Stimulated activated CD4-positive, alpha-beta T cell treated with anti-CD3 and anti-CD28 coated beads, Interleukin-1b, Interleukin-23, amount 100 ng/mL, for 48 hours (primary cell): ENCODE results near the gene MRPL22.
"Not testable (repeated sequence)": the region's sequence is repeated elsewhere in the genome, so short reads cannot be mapped to it uniquely, and the experiment has no call there.

Experiments
- DNase-seq: peaks from one replicate; pipeline ENCODE4 v3.0.0-alpha.2; 2020

MRPL22 gene

GRCh38 chr5:154940772-154941620 lies at the start of gene MRPL22:
TSS of gene MRPL22 (plus strand) at chr5:154941073. CDS start at chr5:154941111, 38 bp downstream.
- DNase-seq = peak; percentile 95

GRCh38 chr5:154892369-154892771 lies 48.5 kb upstream of the MRPL22 start:
- no peak for DNase-seq

- DNase-seq = no peak
Observed at GRCh38 chr5:154893381-154893780, 47.5 kb upstream of the MRPL22 start.

- DNase-seq = no peak
Observed at GRCh38 chr5:154895606-154896561, 45.0 kb upstream of the MRPL22 start.

- DNase-seq = no peak
Observed at GRCh38 chr5:154896562-154897165, 44.2 kb upstream of the MRPL22 start.

GRCh38 chr5:154898210-154898609 lies 42.7 kb upstream of the MRPL22 start:
- DNase-seq = no peak

GRCh38 chr5:154899151-154899816 lies 41.6 kb upstream of the MRPL22 start:
- no peak for DNase-seq

- DNase-seq = no peak
Observed at GRCh38 chr5:154900066-154900465, 40.8 kb upstream of the MRPL22 start.

GRCh38 chr5:154901276-154901675 lies 39.6 kb upstream of the MRPL22 start:
- no peak for DNase-seq

- DNase-seq = no peak
Observed at GRCh38 chr5:154901913-154902312, 39.0 kb upstream of the MRPL22 start.

GRCh38 chr5:154905601-154906000 lies 35.3 kb upstream of the MRPL22 start:
- not testable (repeated sequence) for DNase-seq

GRCh38 chr5:154916874-154917273 lies 24.0 kb upstream of the MRPL22 start:
- no peak for DNase-seq

- no peak for DNase-seq
Observed at GRCh38 chr5:154917757-154918156, 23.1 kb upstream of the MRPL22 start.

GRCh38 chr5:154923441-154924430 lies 17.1 kb upstream of the MRPL22 start:
- DNase-seq = no peak

GRCh38 chr5:154933537-154933936 lies 7.3 kb upstream of the MRPL22 start:
- no peak for DNase-seq

- DNase-seq = no peak
Observed at GRCh38 chr5:154934881-154935280, 6.0 kb upstream of the MRPL22 start.

GRCh38 chr5:154937186-154937717 lies 3.6 kb upstream of the MRPL22 start:
- no peak for DNase-seq

GRCh38 chr5:154937718-154938466 lies 3.0 kb upstream of the MRPL22 start, which contains the start of gene GEMIN5:
TSS of gene GEMIN5 (minus strand) at chr5:154938211. CDS start at chr5:154938133, 78 bp downstream.
- peak; percentile 83 for DNase-seq

GRCh38 chr5:154939387-154939786 lies 1.5 kb upstream of the MRPL22 start:
- not testable (repeated sequence) for DNase-seq

- no peak for DNase-seq
Observed at GRCh38 chr5:154940375-154940771, 500 bp upstream of the MRPL22 start.
